ENCODE results near the gene CYP39A1. TPM values are rescaled to one million over a fixed set of nuclear protein-coding genes. Genes with fewer than 3 reads are reported as not detected.
"Not testable (repeated sequence)": the region's sequence is repeated elsewhere in the genome, so short reads cannot be mapped to it uniquely, and the experiment has no call there.

Gene CYP39A1
- total RNA-seq, 1 donor from 2014 or later, result 1.1 TPM

DNA sequence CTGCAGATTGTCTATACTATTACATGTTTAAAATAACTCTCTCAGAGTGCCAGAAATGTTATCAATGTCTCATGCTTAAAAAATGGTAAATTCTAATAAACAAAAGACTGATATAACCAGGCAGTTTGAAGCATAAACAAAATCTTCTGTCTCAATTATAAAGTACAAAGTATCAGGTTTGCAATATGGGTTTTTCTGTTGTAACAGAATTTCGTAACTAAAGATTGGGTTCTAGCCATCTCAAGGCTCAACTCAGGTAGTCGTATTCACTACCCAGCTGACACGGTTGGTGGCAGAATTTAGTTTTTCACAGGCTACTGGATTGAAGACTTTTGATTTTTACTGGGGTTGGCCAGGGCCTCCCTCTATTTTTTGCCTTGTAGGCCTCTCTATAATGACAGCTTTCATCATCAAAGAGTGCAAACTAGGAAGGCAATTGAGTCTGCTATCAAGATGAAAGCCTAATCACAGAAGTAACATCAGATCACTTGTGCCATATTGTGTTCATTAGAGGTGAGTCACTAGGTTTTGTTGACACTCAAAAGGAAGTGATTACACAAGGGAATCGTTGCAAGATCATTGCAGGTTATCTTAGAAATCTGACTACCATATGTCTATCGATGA lies 3.6 kb downstream of the CYP39A1 start:
- no peak for DNase-seq (ENCODE audit: low spot score)

DNA sequence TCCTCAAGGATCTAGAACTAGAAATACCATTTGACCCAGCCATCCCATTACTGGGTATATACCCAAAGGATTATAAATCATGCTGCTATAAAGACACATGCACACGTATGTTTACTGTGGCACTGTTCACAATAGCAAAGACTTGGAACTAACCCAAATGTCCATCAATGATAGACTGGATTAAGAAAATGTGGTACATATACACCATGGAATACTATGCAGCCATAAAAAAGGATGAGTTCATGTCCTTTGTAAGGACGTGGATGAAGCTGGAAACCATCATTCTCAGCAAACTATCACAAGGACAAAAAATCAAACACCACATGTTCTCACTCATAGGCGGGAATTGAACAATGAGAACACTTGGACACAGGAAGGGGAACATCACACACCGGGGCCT lies 4.5 kb downstream of the CYP39A1 start:
- not testable (repeated sequence) for DNase-seq (ENCODE audit: low spot score)

- DNase-seq (ENCODE audit: low spot score), result no peak
Measured at GRCh38 chr6:46645265-46645664, 7.4 kb downstream of the CYP39A1 start.

GRCh38 chr6:46642928-46643751 lies 9.5 kb downstream of the CYP39A1 start:
- DNase-seq (ENCODE audit: low spot score), result no peak

- no peak for DNase-seq (ENCODE audit: low spot score)
Measured at GRCh38 chr6:46638650-46639049, 14.0 kb downstream of the CYP39A1 start.

- DNase-seq (ENCODE audit: low spot score), result no peak
Measured at GRCh38 chr6:46637933-46638332, 14.7 kb downstream of the CYP39A1 start.

DNA sequence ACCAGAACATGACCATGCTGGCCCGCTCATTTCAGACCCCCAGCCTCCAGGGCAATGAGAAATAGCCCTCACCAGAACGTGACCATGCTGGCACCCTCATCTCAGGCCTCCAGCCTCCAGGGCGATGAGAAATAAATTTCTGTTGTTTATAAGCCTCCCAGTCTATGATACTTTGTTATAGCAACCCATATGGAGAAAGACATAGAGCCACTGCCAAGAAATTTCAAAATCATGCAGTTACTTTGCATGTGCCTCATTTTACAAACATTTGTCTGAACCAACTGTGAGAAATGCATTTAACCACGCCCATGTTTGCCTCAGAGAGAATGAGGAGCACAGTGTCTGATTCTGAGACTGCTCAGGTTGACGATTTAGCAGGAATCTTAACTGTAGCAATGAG lies 15.5 kb downstream of the CYP39A1 start:
- DNase-seq (ENCODE audit: low spot score), result no peak

DNA sequence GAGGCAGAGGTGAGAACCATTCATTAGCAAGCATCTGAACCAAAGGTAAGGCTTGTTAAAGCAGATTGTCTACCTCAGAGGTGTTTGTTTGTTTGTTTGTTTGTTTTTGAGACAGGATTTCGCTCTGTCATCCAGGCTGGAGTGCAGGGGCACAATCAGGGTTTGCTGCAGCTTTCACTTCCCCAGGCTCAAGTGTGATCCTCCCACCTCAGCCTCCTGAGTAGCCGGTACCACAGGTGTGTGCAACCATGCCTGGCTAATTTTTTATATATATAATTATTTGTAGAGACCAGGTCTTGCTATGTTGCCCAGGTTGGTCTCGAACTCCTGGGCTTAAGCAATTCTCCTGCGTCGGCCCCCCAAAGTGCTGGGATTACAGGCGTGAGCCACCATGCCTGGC lies 17.2 kb downstream of the CYP39A1 start:
- no peak for DNase-seq (ENCODE audit: low spot score)

GRCh38 chr6:46632053-46632452 lies 20.6 kb downstream of the CYP39A1 start:
- DNase-seq (ENCODE audit: low spot score), result no peak

GRCh38 chr6:46629691-46630090 lies 22.9 kb downstream of the CYP39A1 start:
- no peak for DNase-seq (ENCODE audit: low spot score)

DNA sequence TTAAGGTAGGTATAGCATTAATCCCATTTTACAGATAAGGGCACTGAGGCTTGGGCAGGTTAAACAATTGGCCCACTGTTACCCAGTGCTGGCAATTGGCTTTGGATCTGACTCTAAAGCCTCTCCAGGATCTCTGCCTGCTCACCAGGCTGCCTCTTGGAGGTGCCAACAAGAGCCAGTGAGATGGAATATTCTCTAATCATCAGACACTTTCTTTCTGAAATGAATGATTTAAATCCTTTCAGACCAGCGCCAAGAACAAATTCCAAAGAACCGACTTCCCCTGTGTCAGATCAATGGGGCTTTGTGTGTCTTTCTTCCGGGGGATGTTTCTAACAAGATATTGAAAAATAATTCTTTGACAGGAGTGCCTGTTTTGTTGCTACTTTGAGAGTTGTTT lies 23.6 kb downstream of the CYP39A1 start:
- no peak for DNase-seq (ENCODE audit: low spot score)

DNA sequence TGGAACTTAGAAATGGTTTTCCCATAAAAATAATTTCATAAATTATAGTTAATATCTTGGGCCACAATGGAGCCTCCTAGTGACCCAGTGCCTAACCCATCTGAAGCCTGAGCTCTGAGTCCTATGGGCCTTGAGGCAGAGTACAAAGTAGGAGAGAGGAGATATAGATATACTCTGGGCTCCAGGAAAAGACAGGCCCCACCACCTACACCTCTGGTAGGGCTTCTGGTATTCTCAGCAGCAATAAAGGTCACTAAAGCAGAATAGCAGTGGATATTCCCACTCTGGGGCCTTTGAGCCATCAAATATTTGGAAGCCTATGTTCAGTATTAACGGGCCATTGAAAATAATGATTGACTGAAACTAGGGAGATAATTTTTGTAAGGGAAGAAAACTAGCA lies 24.1 kb downstream of the CYP39A1 start:
- DNase-seq (ENCODE audit: low spot score), result no peak

GRCh38 chr6:46626976-46627375 lies 25.6 kb downstream of the CYP39A1 start:
- DNase-seq (ENCODE audit: low spot score), result no peak

DNA sequence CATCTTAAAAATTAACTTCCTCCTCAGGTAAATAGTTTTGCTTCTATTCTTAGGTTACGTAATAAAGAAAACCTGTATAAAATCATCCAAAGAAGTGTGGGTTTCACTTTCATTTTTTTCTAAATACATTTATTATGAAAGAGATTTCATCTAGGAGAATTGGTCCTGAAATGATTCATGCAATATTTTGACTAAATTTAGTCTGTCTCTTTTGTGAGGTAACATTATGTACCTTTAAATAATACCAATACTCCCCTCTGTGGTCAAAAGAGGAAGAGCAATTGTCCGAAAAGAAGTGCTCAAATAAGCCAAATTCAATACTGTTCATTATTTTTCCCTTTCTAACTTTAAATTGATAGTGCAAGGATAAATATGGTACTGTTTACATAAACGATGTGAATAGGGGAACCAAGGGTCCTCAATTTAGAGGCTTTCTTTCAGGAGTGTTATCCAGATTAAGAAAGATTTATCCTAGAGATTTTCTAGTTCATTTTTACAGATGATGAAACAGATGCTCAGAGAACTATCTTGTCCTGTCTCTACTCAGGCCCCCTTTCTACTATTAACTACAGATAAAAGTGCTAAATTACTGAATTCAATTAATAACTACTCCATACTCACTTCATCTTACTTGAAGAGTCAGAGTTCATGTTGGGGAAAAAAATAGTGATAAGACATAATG lies 26.2 kb downstream of the CYP39A1 start:
- no peak for DNase-seq (ENCODE audit: low spot score)

DNA sequence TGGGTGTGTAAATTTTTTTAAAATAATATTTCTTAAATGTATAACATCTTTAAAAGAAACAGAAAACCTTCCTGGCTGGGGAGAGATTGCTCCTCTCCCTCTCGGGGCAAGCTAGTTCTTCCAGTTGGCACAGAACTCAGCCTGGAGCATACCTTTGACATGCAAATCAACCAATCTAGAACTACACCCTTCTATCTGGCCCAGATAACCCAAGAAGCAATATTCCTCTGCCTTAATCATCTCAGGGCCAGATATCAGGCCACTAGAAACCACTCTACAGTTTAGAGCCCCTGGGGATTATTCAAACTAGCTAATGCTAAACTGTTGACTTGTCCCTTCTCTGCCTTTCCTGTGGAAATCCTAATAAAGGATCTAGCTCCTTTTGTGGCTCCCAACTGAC lies 33.9 kb downstream of the CYP39A1 start:
- DNase-seq (ENCODE audit: low spot score), result no peak

DNA sequence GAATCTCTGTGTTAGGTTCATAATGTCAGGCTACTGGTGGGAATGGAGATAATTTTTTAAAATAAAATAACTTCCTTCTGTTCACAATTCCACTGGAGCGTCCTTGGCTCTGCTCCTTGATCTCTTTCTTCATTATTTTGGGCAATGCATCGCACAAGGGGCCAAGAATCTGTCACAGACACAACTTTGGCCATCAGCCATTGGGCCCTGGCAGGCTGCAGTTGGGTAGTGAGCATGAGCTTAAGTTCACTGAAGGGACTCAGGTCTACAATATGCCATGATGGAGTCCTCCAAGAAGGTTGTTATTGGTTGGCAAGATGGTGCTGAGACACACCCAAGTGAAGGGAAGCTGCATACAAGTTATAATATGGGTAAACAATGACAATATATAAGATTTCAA lies 40.0 kb downstream of the CYP39A1 start:
- no peak for DNase-seq (ENCODE audit: low spot score)

GRCh38 chr6:46610862-46611553 lies 41.6 kb downstream of the CYP39A1 start:
- no peak for DNase-seq (ENCODE audit: low spot score)

GRCh38 chr6:46606338-46606737 lies 46.3 kb downstream of the CYP39A1 start:
- DNase-seq (ENCODE audit: low spot score), result no peak

DNA sequence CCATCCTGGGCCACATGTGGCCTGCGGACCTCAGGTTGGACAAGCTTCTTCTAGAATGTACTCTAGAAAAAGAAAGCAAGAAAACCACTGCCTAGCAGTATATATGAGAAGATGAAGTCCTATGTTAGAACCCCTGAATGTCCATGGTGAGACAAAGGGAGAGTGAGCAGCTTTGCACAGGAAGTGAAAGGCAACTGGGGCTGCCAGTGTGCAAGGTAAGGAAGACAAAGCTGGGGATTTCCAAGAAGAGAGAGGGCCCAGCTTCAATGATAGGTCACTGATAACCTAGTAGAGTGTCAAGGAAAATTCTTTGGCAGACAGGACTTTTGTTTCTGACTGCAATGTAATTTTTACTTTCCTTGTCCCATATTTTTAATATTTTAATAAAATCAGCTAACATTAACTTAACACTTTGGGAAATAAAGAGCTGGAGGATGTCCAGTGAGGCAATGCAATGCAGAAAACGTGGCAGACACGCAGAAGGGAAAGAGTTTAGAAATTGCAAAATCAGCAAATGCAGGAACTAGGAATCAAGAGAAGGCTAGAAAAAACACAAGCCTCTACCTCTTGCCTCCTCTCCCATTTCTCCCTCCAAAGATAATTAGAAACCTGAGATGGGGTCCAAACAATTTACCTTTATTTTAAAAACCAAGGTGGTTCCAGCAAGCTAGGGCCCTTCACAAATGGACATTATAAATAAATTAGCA lies 47.4 kb downstream of the CYP39A1 start:
- no peak for DNase-seq (ENCODE audit: low spot score)

- DNase-seq (ENCODE audit: low spot score), result no peak
Measured at GRCh38 chr6:46598215-46598614, 54.4 kb downstream of the CYP39A1 start.

GRCh38 chr6:46592740-46593139 lies 59.9 kb downstream of the CYP39A1 start:
- DNase-seq (ENCODE audit: low spot score), result no peak
